GM13977 (cell line): ENCODE results near the gene PTPRQ.

Experiments used
- DNase-seq: peaks from one replicate; pipeline ENCODE4 v3.0.0; 2012; ENCODE audit warnings: low spot score
- CTCF ChIP-seq: IDR thresholded peaks from 2 replicates; pipeline ENCODE4 v1.5.1; 2012; ENCODE audit warnings: mild to moderate bottlenecking, control low read depth; ENCODE audit not compliant: insufficient read depth; ENCODE audit errors: extremely low read depth, missing control alignments
- in situ Hi-C: fragments of 300-500 bp; cut with MboI; formaldehyde crosslinking; loops from one replicate; pipeline ENCODE4 v1.12.0; 2022; ENCODE audit warnings: low sequenced_read_pairs, low pct_unique_long_range_greater_than_20kb, mixed read lengths, inconsistent platforms; ENCODE audit not compliant: unreplicated experiment

The PTPRQ gene

GRCh38 chr12:80549298-80549697, 105.3 kb downstream of the PTPRQ start:
- DNase-seq, result no peak
- in situ Hi-C loops, result no loop called here
- no peak for TF ChIP-seq CTCF

- no peak for DNase-seq
- no peak for TF ChIP-seq CTCF
- in situ Hi-C loops, result no loop called here
These were observed 107.9 kb downstream of the PTPRQ start for GRCh38 chr12:80551897-80552296.

- TF ChIP-seq CTCF, result no peak
- DNase-seq, result no peak
- in situ Hi-C loops, result no loop called here
These were observed 109.3 kb downstream of the PTPRQ start for GRCh38 chr12:80553316-80553715.

- no peak for DNase-seq
- TF ChIP-seq CTCF, result no peak
- in situ Hi-C loops, result no loop called here
These were observed 112.5 kb downstream of the PTPRQ start for GRCh38 chr12:80556566-80556965.

GRCh38 chr12:80559766-80560165, 115.7 kb downstream of the PTPRQ start:
- TF ChIP-seq CTCF, result no peak
- in situ Hi-C loops, result no loop called here
- DNase-seq, result no peak

- no peak for DNase-seq
- in situ Hi-C loops, result no loop called here
- no peak for TF ChIP-seq CTCF
These were observed 121.2 kb downstream of the PTPRQ start for GRCh38 chr12:80565271-80565670.

GRCh38 chr12:80567401-80567800, 123.4 kb downstream of the PTPRQ start:
- in situ Hi-C loops, result no loop called here
- no peak for DNase-seq
- TF ChIP-seq CTCF, result no peak
